Measurements from ENCODE around the gene C3orf49. TPM values are rescaled to one million over a fixed set of nuclear protein-coding genes. Genes with fewer than 3 reads are reported as not detected.
A peak's percentile ranks its signal among the peaks of the same experiment; 100 is the strongest.

The C3orf49 gene, protein sequence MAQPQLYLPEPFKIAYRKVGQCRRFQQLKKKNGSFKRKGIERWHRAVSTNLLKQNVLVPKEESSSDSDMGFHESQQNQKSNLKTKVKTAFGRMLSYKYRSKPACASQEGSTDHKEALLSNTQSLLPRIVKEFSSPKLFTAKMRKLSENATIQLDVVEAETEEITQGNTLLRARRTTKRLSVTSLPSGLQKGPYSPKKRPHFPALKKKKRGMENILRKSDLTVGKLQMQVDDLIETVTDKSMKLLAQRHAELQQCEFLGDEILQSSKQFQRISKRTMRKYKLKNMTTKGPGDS
- not detected in 2 replicates for total RNA-seq (2014; rRNA removed; shearing (Covaris generic))

DNA sequence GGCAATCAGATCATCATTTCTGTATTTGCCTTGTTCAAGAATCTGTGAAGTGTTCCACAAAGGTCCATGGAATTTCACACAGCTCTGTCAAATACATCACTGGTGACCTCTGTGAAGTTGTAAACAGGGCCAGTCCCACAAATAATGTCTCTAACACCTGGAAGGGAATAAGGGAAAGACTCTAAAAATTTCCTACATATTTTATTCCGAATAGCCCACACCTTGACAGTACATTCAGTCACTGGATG is at the start of gene C3orf49:
Gene C3orf49 (plus strand): TSS at position 149 of the 248 bp plus-strand sequence. CDS start 173 bp downstream, outside the sequence.
- H3K27me3 ChIP-seq (replicated peaks) = no peaks in the 10 kb centered on the region
- no peak for DNase-seq (ENCODE audit: low read depth in 1 of 2, low spot score in 2 of 2)
- no peaks in the 10 kb centered on the region for H3K36me3 ChIP-seq
- H3K9me3 ChIP-seq (replicated peaks) = no peaks in the 10 kb centered on the region
- H3K4me3 ChIP-seq = no peak within 1 kb of the TSS
- peaks cover 8% of the 10 kb centered on the region for H3K4me1 ChIP-seq (replicated peaks)
- H3K27ac ChIP-seq = no peak within 1 kb of the TSS

DNA sequence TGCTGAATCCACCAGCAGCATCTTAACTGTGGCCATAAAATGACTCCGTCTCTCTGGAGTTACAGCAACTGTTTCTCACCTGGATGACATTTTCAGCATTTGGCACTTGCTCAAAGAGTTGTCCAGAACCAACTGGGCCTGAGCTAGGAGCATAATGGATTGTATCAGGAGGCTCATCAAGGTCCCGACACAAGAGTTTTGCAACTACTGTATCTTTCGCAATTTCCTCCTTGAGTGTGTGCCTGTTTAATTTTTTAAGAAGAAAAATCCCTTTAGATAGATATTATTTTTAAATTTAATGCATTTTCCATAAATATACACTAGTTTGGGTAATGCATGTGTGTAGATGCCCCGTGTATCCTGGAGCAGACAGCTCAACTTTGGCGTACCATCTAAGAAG is 44.3 kb upstream of the C3orf49 start:
- Histone ChIP-seq H3K27me3 (replicated peaks) (no peaks in the 10 kb centered on the region), H3K9me3 (replicated peaks) (no peaks in the 10 kb centered on the region), H3K4me1 (replicated peaks) (no peaks in the 10 kb centered on the region), H3K4me3 (no peak overlapping the region), H3K27ac (no peak overlapping the region), H3K36me3 (no peaks in the 10 kb centered on the region)
- no peak for DNase-seq (ENCODE audit: low read depth in 1 of 2, low spot score in 2 of 2)

DNA sequence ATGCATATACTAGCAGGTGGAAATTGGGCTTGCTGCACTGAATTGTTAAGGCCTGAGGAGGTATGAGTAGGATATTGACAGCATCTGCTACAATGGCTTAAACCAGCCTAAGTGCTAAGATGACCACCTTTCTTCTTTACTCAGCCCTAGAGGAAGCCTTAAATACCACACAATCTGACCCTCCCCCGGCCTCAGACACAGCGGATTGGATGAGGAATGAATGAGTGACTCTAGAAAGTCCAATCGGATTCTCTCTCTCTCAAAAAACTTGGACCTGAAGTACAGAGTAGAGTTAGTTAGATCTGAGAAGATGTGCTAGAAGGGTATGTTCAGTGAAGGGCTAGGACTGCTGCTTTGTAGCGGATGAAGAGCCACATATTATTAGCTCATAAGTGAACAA is 39.9 kb upstream of the C3orf49 start:
- no peaks in the 10 kb centered on the region for H3K36me3 ChIP-seq
- no peaks in the 10 kb centered on the region for H3K27me3 ChIP-seq (replicated peaks)
- H3K4me3 ChIP-seq = no peak overlapping the region
- no peak for DNase-seq (ENCODE audit: low read depth in 1 of 2, low spot score in 2 of 2)
- H3K4me1 ChIP-seq (replicated peaks) = no peaks in the 10 kb centered on the region
- no peaks in the 10 kb centered on the region for H3K9me3 ChIP-seq (replicated peaks)
- no peak overlapping the region for H3K27ac ChIP-seq

DNA sequence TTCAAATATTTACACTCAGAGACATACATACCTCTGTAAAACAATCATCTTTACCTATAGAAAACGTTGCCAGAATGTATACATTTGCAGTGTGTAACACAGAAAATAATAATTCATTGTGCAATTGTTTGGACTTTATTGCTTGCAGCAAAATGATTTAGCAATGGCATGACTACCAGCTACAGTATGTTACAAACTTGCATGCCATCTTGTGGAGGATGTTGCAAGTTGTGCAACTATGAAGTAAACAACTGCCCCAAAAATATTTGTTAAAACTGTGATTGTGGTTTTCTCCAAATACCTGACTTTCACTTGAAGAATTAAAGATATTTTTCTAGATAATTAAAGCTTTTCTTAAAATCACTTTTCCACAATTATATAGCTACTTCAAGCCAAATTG is 27.1 kb upstream of the C3orf49 start:
- no peaks in the 10 kb centered on the region for H3K36me3 ChIP-seq
- H3K4me1 ChIP-seq (replicated peaks) = peaks cover 13% of the 10 kb centered on the region; the same call in 1 of the 2 replicates
- DNase-seq (ENCODE audit: low read depth in 1 of 2, low spot score in 2 of 2) = peak in 1 of 2 experiments; percentile 37
- no peaks in the 10 kb centered on the region for H3K27me3 ChIP-seq (replicated peaks)
- H3K4me3 ChIP-seq = no peak overlapping the region
- no peak overlapping the region for H3K27ac ChIP-seq
- H3K9me3 ChIP-seq (replicated peaks) = no peaks in the 10 kb centered on the region

DNA sequence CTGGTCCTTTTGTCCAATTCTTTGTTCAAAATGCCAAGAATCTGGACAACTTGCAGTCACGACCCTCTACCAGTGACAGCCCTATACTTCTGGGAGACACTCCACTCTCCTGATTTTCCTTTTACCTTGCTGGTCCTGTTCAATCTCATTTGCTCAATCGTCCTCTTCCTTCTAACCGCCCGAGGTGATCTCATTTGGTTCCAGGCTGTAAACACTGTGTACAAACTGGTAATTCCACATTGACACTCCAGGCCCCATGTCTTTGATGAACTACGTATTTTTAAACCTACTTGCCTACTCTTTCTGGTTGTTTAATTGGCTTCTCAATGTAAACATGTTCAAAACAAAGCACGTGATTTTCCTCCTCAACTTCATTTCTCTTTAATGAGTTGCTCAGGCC is 23.7 kb upstream of the C3orf49 start:
- Histone ChIP-seq H3K27ac (no peak overlapping the region), H3K27me3 (replicated peaks) (no peaks in the 10 kb centered on the region), H3K36me3 (no peaks in the 10 kb centered on the region), H3K4me1 (replicated peaks) (peaks cover 9% of the 10 kb centered on the region; the same call in 1 of the 2 replicates), H3K4me3 (no peak overlapping the region), H3K9me3 (replicated peaks) (no peaks in the 10 kb centered on the region)
- no peak for DNase-seq (ENCODE audit: low read depth in 1 of 2, low spot score in 2 of 2)

DNA sequence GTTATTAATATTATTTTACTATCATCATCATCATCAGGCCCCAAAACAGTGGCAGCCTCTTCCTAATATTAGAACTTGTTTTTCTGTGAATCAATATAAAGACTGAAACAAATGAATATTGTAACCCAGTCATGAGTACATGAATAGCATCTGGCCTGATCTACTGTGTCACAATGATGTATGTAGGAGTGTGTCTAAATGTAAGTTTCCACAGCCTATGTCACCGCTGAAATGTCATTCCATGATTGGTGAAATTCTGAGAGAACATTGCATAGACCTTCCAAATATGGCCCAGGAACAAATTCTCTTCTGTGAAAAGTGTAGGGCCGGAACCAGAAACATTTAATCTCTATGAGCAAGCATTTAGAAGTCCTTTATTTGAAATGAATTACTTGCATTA is 20.6 kb upstream of the C3orf49 start:
- Histone ChIP-seq H3K4me3 (no peak overlapping the region), H3K27me3 (replicated peaks) (peaks cover 4% of the 10 kb centered on the region; the same call in 1 of the 2 replicates), H3K36me3 (no peaks in the 10 kb centered on the region), H3K27ac (no peak overlapping the region), H3K9me3 (replicated peaks) (no peaks in the 10 kb centered on the region), H3K4me1 (replicated peaks) (no peaks in the 10 kb centered on the region)
- no peak for DNase-seq (ENCODE audit: low read depth in 1 of 2, low spot score in 2 of 2)

DNA sequence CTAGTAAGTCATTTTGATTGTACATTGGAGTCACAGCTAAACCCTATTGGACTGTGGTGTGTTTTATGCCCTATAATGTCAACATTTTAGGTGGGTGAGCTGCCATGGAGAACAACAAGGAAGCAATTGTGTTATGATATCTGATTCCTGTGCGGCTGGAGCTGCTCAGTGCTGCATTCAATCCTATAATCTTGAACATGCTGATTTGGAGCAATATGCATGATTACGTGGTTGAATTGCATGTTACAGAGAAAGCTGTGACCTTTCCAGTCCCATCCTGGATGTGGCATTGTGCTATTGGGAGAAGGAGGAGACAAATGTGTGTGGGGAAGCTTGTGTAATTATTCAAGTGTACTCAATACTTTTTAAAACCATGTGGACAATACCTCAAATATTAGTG is 20.1 kb upstream of the C3orf49 start:
- Histone ChIP-seq H3K27ac (no peak overlapping the region), H3K4me3 (no peak overlapping the region), H3K9me3 (replicated peaks) (no peaks in the 10 kb centered on the region), H3K27me3 (replicated peaks) (peaks cover 4% of the 10 kb centered on the region; the same call in 1 of the 2 replicates), H3K36me3 (no peaks in the 10 kb centered on the region), H3K4me1 (replicated peaks) (no peaks in the 10 kb centered on the region)
- DNase-seq (ENCODE audit: low read depth in 1 of 2, low spot score in 2 of 2) = no peak

DNA sequence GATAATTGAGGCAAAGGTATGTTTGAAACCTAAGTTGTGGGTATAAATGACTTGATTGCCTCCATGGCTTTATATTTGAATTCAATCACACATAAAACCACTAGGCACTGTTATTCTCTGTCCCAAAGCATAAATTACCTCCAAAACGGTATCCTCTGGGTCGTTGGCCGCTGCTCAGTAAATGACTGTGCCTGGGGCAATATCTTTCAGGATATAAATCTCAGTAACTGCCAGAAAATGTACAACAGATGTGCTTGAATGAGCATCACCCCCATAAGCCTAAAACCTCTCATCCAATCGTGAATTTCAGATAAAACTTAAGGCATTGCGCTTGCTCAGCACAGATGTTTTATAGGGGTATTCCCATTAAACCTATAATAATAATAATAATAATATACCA is 19.0 kb upstream of the C3orf49 start:
- Histone ChIP-seq H3K4me3 (no peak overlapping the region), H3K27me3 (replicated peaks) (peaks cover 4% of the 10 kb centered on the region; the same call in 1 of the 2 replicates), H3K4me1 (replicated peaks) (no peaks in the 10 kb centered on the region), H3K9me3 (replicated peaks) (no peaks in the 10 kb centered on the region), H3K27ac (no peak overlapping the region), H3K36me3 (no peaks in the 10 kb centered on the region)
- DNase-seq (ENCODE audit: low read depth in 1 of 2, low spot score in 2 of 2) = no peak

DNA sequence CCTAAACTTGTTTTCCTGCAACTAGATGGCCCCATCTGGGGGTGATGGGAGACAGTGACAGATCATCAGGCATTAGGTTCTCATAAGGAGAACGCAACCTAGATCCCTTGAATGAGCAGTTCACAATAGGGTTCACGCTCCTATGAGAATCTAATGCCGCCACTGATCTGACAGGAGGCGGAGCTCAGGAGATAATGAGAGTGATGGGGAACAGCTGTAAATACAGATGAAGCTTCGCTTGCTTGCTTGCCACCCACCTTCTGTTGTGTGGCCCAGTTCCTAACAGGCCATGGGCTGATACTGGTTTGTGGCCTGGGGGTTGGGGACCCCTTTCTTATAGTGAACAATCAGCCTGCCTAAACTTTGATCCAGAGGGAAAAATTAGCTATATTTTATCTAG is 15.2 kb upstream of the C3orf49 start:
- Histone ChIP-seq H3K4me1 (replicated peaks) (no peaks in the 10 kb centered on the region), H3K27ac (no peak overlapping the region), H3K27me3 (replicated peaks) (peaks cover 4% of the 10 kb centered on the region; the same call in 1 of the 2 replicates), H3K4me3 (no peak overlapping the region), H3K36me3 (no peaks in the 10 kb centered on the region), H3K9me3 (replicated peaks) (no peaks in the 10 kb centered on the region)
- no peak for DNase-seq (ENCODE audit: low read depth in 1 of 2, low spot score in 2 of 2)

DNA sequence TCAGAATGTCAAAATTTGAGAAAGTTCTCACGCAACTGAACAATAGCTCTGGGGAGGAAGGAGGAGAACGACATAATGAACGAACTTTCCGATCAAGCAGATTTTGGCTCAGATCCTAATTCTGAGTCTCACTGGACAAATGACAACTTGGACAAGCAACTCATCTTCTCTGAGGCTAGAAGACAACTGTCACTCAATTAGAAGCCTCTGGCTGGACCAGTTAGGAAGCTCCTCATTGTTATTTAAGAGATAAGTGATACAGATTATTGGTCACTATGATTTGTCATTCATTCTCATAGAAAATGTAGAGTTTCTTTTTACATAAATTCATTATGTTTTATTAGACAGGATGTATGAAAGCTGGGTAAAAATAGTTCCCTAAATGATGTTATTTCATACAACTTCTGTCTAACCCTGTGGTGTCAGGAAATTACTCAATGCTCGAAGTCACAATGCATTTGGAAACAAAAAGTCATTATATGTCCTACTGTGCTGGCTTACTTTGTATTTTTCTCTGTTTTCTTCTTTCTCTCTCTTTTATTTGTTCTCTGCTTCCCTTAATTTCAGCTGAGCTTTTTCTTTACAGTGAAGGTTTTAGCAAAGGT is 11.0 kb upstream of the C3orf49 start:
- Histone ChIP-seq H3K4me3 (no peak overlapping the region), H3K27me3 (replicated peaks) (no peaks in the 10 kb centered on the region), H3K4me1 (replicated peaks) (peaks cover 6% of the 10 kb centered on the region), H3K9me3 (replicated peaks) (no peaks in the 10 kb centered on the region), H3K36me3 (no peaks in the 10 kb centered on the region), H3K27ac (no peak overlapping the region)
- DNase-seq (ENCODE audit: low read depth in 1 of 2, low spot score in 2 of 2) = no peak

DNA sequence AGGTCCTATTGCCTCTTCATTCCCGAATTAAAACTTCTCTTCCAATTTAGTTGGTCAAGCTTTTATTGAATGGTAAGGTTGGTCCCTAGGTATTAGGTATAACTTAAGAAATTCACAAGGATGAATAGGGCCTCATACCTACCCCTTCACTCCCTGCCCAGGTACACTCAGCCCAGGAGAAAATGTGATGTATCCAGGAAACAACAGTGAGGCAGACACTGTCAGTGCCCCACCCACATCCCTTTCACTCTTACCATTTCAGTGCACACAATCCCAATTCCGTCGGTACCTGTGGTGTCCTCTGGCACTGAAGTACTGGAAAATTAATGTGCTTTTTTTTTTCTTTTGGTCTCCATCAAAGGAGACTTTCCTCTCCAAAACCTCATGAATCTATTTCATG is 10.5 kb upstream of the C3orf49 start:
- no peak for DNase-seq (ENCODE audit: low read depth in 1 of 2, low spot score in 2 of 2)
- no peak overlapping the region for H3K27ac ChIP-seq
- H3K36me3 ChIP-seq = no peaks in the 10 kb centered on the region
- H3K9me3 ChIP-seq (replicated peaks) = no peaks in the 10 kb centered on the region
- peaks cover 6% of the 10 kb centered on the region for H3K4me1 ChIP-seq (replicated peaks)
- H3K27me3 ChIP-seq (replicated peaks) = no peaks in the 10 kb centered on the region
- no peak overlapping the region for H3K4me3 ChIP-seq

DNA sequence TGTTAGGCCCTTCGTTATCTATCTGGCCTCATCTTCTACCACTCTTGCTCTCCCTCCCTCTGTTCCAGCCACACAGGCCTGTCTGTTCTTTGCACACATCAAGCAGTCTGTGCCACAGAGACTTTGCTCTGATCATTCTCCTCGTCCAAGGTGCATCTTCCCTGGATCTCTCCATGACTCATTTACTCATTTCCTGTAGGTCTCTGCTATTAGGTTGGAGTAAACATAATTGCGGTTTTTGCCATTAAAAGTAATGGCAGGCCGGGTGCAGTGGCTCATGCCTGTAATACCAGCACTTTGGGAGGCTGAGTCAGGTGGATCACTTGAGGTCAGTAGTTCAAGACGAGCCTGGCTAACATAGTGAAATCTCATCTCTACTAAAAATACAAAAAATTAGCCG is 9.5 kb upstream of the C3orf49 start:
- no peaks in the 10 kb centered on the region for H3K36me3 ChIP-seq
- peaks cover 6% of the 10 kb centered on the region for H3K4me1 ChIP-seq (replicated peaks)
- H3K9me3 ChIP-seq (replicated peaks) = no peaks in the 10 kb centered on the region
- peak; percentile 60 to 61 for DNase-seq (ENCODE audit: low read depth in 1 of 2, low spot score in 2 of 2)
- H3K4me3 ChIP-seq = no peak overlapping the region
- no peaks in the 10 kb centered on the region for H3K27me3 ChIP-seq (replicated peaks)
- H3K27ac ChIP-seq = no peak overlapping the region

DNA sequence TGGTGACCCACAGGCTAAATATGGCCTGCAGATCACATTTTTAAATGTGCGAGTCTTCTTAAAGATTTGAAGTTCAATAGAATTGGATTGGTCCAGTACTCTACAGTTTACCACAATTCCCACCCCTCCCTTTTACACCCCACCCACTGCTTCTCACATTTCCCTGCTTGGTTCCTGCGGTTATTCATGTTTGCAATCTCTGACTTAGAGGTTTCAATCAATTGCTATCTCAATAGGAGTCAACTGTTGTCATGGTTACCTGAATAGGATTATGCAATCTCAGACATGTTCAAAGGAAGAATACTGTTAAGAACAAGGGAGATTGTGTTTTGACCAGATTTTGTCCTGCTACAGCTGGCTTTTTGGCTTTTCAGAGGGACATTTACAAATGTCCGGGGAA is 4.9 kb upstream of the C3orf49 start:
- peaks cover 4% of the 10 kb centered on the region for H3K4me1 ChIP-seq (replicated peaks)
- H3K4me3 ChIP-seq = no peak overlapping the region
- DNase-seq (ENCODE audit: low read depth in 1 of 2, low spot score in 2 of 2) = no peak
- H3K27me3 ChIP-seq (replicated peaks) = no peaks in the 10 kb centered on the region
- no peaks in the 10 kb centered on the region for H3K9me3 ChIP-seq (replicated peaks)
- H3K27ac ChIP-seq = no peak overlapping the region
- H3K36me3 ChIP-seq = no peaks in the 10 kb centered on the region

DNA sequence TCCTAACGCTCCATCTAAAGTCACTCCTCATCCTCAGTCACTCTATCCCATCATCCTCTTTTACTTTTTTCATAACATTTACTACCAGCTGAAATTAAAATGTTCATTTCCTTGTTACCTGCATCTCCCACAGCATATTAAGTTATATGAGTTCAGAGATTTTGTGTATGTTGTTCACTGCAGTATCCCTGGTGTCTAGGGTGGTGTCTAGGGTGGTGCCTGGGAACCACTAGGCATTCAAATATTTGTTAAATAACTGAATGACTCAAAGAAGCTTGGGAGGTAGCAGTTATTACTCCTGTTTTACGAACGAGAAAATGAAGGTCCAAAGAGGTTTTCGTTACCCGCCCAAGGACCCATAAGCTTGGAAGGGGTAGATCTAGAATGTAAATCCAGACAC is 1.9 kb upstream of the C3orf49 start:
- DNase-seq (ENCODE audit: low read depth in 1 of 2, low spot score in 2 of 2) = no peak
- Histone ChIP-seq H3K9me3 (replicated peaks) (no peaks in the 10 kb centered on the region), H3K4me1 (replicated peaks) (no peaks in the 10 kb centered on the region), H3K27ac (no peak overlapping the region), H3K36me3 (no peaks in the 10 kb centered on the region), H3K4me3 (no peak overlapping the region), H3K27me3 (replicated peaks) (no peaks in the 10 kb centered on the region)

Data from SJSA1 (cell line).